ENCODE data around the gene SIRPA. TPM values are rescaled to one million over a fixed set of nuclear protein-coding genes. Genes with fewer than 3 reads are reported as not detected.

SIRPA gene
- total and polyA plus RNA-seq, 10 of the 15 experiments (the other 5 are each of a cell fraction or from before 2014, with no cell fraction given): 1.7 to 13.2 (median 5.0) TPM

DNA sequence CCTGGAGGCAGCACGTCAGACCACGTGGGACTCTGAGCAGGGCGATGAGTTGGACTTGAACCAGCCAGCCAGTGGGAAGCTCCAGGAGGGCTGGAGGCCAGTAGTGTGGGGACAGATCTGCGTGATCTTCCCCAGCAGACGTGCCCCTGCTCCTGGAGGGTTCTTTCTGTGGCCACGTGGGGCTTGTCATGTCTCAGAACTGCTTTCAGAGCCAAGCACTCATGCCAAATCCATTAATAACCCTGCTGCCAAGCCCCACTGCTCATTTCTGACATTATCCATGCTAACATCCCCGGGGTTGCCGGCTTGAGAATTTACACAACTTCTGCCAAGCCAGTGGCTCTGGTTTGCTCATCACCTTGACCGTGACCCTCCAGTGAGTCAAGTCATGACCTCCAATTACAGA, 38.3 kb downstream of the SIRPA start:
- Histone ChIP-seq H3K9ac (ENCODE audit: control insufficient read depth, insufficient read depth, low read length) (no peak overlapping the region), H2AFZ (ENCODE audit: control insufficient read depth, low read depth, low read length) (no peak overlapping the region), H3K27me3 (replicated peaks in 1 of 2; ENCODE audit: control insufficient read depth in 2 of 2, insufficient read depth in 2 of 2, low read length in 1 of 2) (no peaks in the 10 kb centered on the region), H3K36me3 (ENCODE audit: control insufficient read depth in 2 of 2, insufficient read depth in 2 of 2, low read length in 1 of 2) (no peaks in the 10 kb centered on the region), H3K4me1 (ENCODE audit: control insufficient read depth, insufficient read depth, low read length) (no peaks in the 10 kb centered on the region), H3K4me3 (no peak overlapping the region), H3K9me3 (replicated peaks; ENCODE audit: control insufficient read depth, insufficient read depth, low read length) (no peaks in the 10 kb centered on the region), H3K27ac (ENCODE audit: control insufficient read depth, insufficient read depth) (no peak overlapping the region), H3K4me2 (ENCODE audit: control insufficient read depth, insufficient read depth) (no peak overlapping the region), H4K20me1 (ENCODE audit: control insufficient read depth, insufficient read depth) (no peaks in the 10 kb centered on the region), H3K79me2 (ENCODE audit: control insufficient read depth, insufficient read depth, low read length) (no peaks in the 10 kb centered on the region)
- BruUV-seq (replicated peaks): no TSS peak
- RAD21 ChIA-PET (ENCODE audit: unreplicated experiment): no interaction called here
- 23% methylated on average over 9 of the region's 9 CpGs for WGBS (ENCODE audit: insufficient coverage, insufficient replicate concordance, low lambda C conversion rate, missing lambda C conversion rate)
- TF ChIP-seq, protein P1, sequence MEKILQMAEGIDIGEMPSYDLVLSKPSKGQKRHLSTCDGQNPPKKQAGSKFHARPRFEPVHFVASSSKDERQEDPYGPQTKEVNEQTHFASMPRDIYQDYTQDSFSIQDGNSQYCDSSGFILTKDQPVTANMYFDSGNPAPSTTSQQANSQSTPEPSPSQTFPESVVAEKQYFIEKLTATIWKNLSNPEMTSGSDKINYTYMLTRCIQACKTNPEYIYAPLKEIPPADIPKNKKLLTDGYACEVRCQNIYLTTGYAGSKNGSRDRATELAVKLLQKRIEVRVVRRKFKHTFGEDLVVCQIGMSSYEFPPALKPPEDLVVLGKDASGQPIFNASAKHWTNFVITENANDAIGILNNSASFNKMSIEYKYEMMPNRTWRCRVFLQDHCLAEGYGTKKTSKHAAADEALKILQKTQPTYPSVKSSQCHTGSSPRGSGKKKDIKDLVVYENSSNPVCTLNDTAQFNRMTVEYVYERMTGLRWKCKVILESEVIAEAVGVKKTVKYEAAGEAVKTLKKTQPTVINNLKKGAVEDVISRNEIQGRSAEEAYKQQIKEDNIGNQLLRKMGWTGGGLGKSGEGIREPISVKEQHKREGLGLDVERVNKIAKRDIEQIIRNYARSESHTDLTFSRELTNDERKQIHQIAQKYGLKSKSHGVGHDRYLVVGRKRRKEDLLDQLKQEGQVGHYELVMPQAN (conservative IDR thresholded peaks at IDR 0.05): no peak
- no peak for TF ChIP-seq YBX1 (IDR thresholded peaks at IDR 0.05)
- TF ChIP-seq SIN3A (IDR thresholded peaks at IDR 0.05; ENCODE audit: low read depth, low read length): no peak
- TF ChIP-seq, protein P2, sequence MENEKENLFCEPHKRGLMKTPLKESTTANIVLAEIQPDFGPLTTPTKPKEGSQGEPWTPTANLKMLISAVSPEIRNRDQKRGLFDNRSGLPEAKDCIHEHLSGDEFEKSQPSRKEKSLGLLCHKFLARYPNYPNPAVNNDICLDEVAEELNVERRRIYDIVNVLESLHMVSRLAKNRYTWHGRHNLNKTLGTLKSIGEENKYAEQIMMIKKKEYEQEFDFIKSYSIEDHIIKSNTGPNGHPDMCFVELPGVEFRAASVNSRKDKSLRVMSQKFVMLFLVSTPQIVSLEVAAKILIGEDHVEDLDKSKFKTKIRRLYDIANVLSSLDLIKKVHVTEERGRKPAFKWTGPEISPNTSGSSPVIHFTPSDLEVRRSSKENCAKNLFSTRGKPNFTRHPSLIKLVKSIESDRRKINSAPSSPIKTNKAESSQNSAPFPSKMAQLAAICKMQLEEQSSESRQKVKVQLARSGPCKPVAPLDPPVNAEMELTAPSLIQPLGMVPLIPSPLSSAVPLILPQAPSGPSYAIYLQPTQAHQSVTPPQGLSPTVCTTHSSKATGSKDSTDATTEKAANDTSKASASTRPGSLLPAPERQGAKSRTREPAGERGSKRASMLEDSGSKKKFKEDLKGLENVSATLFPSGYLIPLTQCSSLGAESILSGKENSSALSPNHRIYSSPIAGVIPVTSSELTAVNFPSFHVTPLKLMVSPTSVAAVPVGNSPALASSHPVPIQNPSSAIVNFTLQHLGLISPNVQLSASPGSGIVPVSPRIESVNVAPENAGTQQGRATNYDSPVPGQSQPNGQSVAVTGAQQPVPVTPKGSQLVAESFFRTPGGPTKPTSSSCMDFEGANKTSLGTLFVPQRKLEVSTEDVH (IDR thresholded peaks at IDR 0.05; ENCODE audit: low read depth, partially characterized antibody): no peak
- TF ChIP-seq SMARCA5 (IDR thresholded peaks at IDR 0.05): no peak
- intact Hi-C loops (cut with micrococcal nuclease; ENCODE audit: unreplicated experiment) (no loop called here), in situ Hi-C loops (cut with MboI) (no loop called here)
- POLR2A ChIA-PET: no interaction called here
- DNase-seq (ENCODE audit: low read depth, low spot score) (no peak), FAIRE-seq (no peak), ATAC-seq (no peak)
- SMC1A ChIA-PET (ENCODE audit: uncharacterized antibody, unreplicated experiment): no interaction called here
- CTCF ChIA-PET: no interaction called here

Data from GM12878 (cell line).